Activated CD4-positive, CD25-positive, alpha-beta regulatory T cell (primary cell): ENCODE data around the gene FGF7.
"Not testable (repeated sequence)": the region's sequence is repeated elsewhere in the genome, so short reads cannot be mapped to it uniquely, and the experiment has no call there.

Source experiments
- DNase-seq, 4 experiments: peaks; one replicate each; lab custom pipeline; 2025; lab: John Stamatoyannopoulos, UW

Gene FGF7

GRCh38 chr15:49438962-49439631, 16.1 kb downstream of the FGF7 start:
- DNase-seq = no peak

- no peak for DNase-seq
Observed at GRCh38 chr15:49439678-49440395, 16.8 kb downstream of the FGF7 start.

DNA sequence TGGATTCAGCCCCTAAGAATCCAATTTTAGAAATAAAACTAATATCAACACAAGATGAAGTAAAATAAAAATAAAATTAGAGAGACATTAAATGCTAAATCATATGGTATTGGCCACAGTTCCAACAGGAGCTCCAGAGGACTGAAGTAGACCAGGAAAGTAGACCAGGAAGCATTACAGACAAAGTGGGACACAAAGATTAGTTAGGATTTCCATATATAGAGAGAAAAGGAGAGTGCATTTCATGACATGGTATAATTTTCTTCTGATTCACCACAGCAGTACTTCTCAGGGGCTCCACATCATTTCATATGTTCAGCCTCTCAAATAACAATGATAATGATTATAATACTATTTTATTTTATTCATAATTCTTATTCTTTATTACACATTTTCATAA, 18.3 kb downstream of the FGF7 start:
- no peak for DNase-seq

DNA sequence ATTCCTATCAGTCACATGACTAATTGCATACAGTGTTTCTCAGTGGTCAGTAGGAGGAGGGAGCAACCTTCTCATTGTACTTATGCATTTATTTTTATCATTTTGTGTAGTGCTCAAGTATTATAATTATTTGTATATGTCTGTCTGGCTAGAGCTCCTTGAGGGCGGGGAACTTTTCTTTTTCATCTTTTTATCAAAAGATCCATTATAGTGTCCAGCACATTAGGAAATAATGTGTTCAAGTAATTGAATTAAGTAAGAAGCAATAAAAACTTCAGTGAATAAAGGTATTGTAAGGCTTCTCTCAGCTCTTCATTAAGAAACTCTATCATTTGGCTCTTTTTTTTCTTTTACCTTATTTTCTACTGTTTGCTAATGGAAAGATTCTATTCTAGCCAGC, 18.8 kb downstream of the FGF7 start:
- no peak for DNase-seq

DNA sequence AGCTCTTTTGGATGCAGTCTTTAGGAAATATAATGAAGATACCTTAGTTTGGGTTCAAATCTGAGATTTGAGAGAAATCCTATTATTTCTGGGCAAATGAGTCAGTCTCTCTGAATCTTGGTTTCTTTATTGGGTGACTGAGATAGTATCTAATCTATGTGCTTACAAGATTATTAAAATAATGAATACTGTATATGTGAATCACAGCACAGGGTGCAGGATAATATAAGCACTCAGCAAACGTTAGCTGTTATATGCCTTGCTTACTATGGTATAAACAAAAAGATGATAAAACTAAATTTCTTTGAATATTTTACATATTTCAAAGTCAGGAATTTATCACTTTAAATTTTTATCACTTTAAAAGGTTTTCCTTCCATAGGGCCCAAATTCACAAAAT, 29.6 kb downstream of the FGF7 start:
- no peak for DNase-seq

DNA sequence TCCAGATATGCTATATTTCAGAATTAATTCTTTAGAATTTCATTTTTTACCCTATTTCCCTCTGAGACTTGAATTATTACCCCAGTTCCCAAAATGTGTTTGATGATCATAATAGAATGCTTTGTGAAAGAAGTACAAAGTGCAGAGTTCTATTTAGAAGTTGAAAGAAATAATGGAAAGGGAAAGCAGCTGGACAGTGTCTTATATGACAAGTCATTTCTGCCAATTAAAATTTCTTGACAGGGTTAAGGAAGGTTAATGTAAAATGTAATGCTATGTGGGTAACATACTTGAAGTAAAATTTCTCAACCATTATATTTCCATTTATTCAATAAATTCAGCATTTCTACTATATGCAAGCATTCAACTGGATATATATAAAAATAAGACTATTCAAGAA, 33.1 kb downstream of the FGF7 start:
- DNase-seq = no peak

- DNase-seq = no peak
Observed at GRCh38 chr15:49458145-49458544, 35.1 kb downstream of the FGF7 start.

- DNase-seq = no peak
Observed at GRCh38 chr15:49460411-49460941, 37.4 kb downstream of the FGF7 start.

DNA sequence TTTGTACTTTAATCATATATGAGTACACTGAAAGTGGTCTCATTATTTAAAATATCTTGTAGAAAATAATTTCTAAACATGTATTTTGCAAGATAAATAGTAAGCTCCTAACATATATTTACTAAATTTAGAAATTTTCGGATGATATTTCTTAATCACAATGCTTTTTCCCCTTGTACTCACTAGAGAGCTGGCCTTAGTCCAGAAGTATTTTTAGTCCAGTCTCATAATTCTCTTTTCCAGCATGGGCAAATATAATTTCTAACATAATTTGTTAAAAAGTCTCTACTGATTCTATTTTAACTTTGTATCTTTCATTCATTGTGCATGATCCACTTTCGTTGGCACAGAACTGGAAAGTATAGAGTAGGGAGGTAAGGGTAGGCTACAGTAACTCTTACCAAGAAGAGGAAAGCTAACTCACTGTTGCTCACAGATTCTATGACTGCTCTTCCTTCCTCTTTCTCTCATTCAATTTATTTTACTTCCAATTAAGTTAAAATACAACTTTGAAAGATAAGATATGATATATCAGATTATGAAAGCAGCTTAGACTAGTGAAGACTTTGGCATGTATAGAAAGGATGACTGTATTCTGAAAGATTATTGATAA, 39.3 kb downstream of the FGF7 start:
- no peak for DNase-seq

DNA sequence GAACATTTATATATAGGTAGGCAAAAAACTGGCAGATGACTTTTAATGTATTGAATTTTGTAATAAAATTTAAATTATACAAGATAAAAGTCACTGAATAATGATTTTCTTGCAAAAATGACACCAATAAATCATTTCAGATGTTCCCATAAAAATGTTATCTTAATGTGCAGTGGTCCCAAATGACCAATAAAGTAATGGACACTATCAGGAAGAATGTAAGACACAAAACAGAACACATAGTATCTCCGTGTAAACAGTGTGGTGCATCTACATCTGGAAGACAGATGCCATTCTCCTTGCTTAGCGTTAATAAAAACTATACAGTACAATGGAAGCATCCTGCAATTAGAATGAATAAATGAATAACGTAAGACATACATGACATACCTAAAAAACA, 41.5 kb downstream of the FGF7 start:
- no peak for DNase-seq

DNA sequence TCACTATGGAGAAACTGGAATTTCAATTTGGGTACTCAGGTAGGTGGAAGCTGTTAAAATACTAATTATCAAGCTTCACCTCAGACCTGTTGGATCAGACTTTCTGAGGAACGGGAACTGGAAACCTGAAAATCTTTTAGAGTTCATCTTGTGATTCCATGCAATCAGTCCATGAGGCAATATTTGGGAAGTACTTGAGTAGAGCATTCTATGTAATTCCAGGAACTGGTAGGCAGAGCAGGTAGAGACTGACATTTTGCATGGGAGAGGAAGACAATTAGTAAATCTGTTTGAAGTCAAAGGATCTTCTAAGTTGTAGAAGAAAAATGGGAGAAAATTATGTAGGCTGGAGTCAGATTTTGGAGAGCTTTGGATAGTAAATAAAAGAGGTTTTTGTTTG, 43.1 kb downstream of the FGF7 start:
- no peak for DNase-seq

DNA sequence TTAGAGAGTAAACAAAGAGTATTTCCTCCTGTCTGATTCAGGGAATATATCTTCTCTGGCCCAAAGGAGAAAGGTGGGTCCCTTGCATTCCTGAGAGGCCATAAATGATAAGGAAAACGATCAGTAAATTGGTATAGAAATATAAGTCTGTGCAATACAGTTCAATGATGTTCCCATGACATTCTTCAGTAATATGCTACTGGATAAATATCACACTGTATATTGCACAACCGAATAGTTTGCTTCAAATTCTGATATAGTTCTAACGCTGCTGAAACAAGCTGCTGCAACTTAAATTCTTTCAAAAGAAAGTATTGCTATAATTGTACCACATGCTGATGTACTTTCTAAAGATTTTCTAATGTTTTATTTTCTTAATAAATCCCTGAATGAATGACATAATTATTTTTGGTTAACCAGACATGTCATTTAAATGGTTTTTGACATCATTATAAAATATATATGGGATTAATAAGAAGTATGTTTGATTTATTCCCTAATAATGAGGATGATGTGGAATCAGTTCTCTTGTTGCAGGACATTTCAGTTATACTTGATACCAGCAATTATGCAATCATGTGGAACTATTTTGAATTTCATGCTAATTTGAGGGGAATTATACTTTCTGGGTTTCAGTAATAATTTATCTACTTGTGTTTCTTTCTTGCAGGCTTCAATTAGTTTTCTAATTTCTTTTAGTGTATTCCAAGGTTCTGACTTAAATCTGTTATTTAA, 44.9 kb downstream of the FGF7 start:
- DNase-seq = no peak

DNA sequence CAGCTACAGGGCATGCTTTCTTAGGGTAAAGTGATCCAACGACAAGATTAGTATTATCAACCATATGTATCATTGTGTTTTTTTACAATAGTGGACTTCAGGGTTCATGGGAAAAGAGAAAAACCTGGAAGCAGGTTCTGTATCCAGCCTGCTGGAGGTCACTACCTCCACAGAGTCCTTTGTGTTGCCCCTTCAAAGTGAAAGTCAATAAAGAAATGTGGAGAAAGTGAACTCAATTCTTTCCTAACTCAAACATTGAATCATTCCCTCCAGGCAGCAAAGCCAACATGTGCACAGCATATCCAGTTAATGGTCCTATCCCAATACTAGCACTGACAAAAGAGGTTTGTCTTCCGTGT, 45.4 kb downstream of the FGF7 start:
- DNase-seq = no peak

DNA sequence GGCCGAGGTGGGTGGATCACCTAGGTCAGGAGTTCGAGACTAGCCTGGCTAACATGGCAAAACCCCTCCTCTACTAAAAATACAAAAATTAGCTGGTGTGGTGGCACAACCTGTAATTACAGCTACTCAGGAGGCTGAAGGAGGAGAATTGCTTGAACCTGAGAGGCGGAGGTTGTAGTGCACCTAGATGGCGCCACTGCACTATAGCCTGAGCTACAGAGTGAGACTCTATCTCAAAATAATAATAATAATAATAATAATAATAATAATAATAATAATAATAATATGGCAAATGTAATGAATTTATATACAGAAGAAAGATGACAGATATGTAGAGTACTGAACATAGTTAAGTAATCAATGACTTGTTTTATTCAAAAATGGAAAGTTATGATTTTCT, 48.2 kb downstream of the FGF7 start:
- not testable (repeated sequence) for DNase-seq

- DNase-seq = no peak
Observed at GRCh38 chr15:49471733-49472132, 48.7 kb downstream of the FGF7 start.

- no peak for DNase-seq
Observed at GRCh38 chr15:49472338-49472737, 49.3 kb downstream of the FGF7 start.

GRCh38 chr15:49473031-49473430, 50.0 kb downstream of the FGF7 start:
- DNase-seq = no peak

GRCh38 chr15:49478021-49478420, 55.0 kb downstream of the FGF7 start:
- DNase-seq = not testable (repeated sequence)

GRCh38 chr15:49478982-49479381, 55.9 kb downstream of the FGF7 start:
- not testable (repeated sequence) for DNase-seq

- not testable (repeated sequence) for DNase-seq
Observed at GRCh38 chr15:49485401-49485800, 62.4 kb downstream of the FGF7 start.

DNA sequence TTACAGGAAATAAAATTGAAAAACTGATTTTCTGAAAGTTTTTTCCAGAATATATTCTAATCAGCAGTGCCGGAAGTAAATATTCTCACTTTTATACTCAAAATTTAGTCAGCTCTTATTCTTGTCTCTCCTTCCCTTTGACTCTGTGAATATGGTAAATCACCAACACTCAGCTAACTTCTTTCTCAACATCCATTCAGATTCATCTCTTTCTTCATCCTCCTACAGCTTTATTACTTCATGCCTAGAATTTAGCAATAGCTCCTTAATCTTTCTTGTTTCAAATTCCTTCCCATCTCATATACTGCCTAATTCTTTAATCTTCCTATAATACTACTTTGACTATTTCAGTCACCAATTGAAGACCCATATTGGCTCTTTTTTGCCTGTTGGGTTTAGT, 67.9 kb downstream of the FGF7 start:
- no peak for DNase-seq

- DNase-seq = no peak
Observed at GRCh38 chr15:49492151-49492550, 69.1 kb downstream of the FGF7 start.

GRCh38 chr15:49492830-49493229, 69.8 kb downstream of the FGF7 start:
- DNase-seq = no peak
